Prostate gland (tissue), 2 donors: ENCODE data around the gene DLG2. TPM values are rescaled to one million over a fixed set of nuclear protein-coding genes. Genes with fewer than 3 reads are reported as not detected.

ENCODE experiments used
- DNase-seq: peaks from one replicate; pipeline ENCODE4 v3.0.0-alpha.2; 2019; ENCODE audit warnings: low spot score
- H3K27ac ChIP-seq, 2 donors: fragments of 200-600 bp; sonication (generic); 2 replicates each; pipeline ENCODE4 v1.5.1; 2017 to 2019
- H3K27me3 ChIP-seq: fragments of 200-600 bp; sonication (generic); replicated peaks from 2 replicates; pipeline ENCODE4 v1.5.1; 2019; ENCODE audit not compliant: insufficient read depth
- H3K36me3 ChIP-seq, 2 donors: fragments of 200-600 bp; sonication (generic); 1 replicate in 1 of 2; 2 replicates in 1 of 2; pipeline versions ENCODE4 v1.5.1 to v1.8.1; 2017 to 2019
- H3K4me1 ChIP-seq: fragments of 200-600 bp; sonication (generic); replicated peaks from 2 replicates; pipeline ENCODE4 v1.5.1; 2019
- H3K4me3 ChIP-seq, 2 donors: fragments of 200-600 bp; sonication (generic); 2 replicates each; pipeline ENCODE4 v1.5.1; 2017 to 2019
- H3K9me3 ChIP-seq: fragments of 200-600 bp; sonication (generic); 2 replicates; pipeline ENCODE4 v1.5.1; 2017
- CTCF ChIP-seq, 4 experiments: fragments of 200-600 bp in 2 of 4; fragments of 450-650 bp in 2 of 4; sonication (generic) in 2 of 4; IDR thresholded peaks; 1 replicate in 3 of 4; 2 replicates in 1 of 4; pipeline ENCODE4 v1.5.1; 2016 to 2019; ENCODE audit warnings: antibody characterized with exemption in 4 of 4, mild to moderate bottlenecking in 2 of 4, moderate library complexity in 2 of 4
- POLR2A ChIP-seq: fragments of 450-650 bp; IDR thresholded peaks from one replicate; pipeline ENCODE4 v1.6.1; 2016; ENCODE audit warnings: antibody characterized with exemption, mild to moderate bottlenecking
- POLR2AphosphoS5 ChIP-seq: sonication (generic); formaldehyde crosslinking; IDR thresholded peaks from one replicate; pipeline ENCODE4 v1.6.1; 2017; ENCODE audit warnings: antibody characterized with exemption
- WGBS: methylation state at CpG from one replicate; pipeline ENCODE4 v1.1.5; 2018; 5-methylcytosine and 5-hydroxymethylcytosine counted together
- intact Hi-C: fragments of 100-400 bp; cut with DNase I; formaldehyde crosslinking; loops from one replicate; pipeline ENCODE4 v1.14.2; 2022
- total RNA-seq, 2 donors: library from RNA; depleted of rRNA; stranded (reverse); fragments of >200 nt; gene quantifications; one replicate each; pipeline ENCODE4 v1.1.0, GENCODE V29; 2016

Gene DLG2
- total RNA-seq, 2 donors from 2014 or later = 9.8 to 16.2 TPM

- H3K27me3 ChIP-seq = no peaks in the 10 kb centered on the region
- 27% methylated on average over 1 of the region's 1 CpG for WGBS
- TF ChIP-seq POLR2A (no peak), CTCF (IDR thresholded peaks at IDR 0.05) (no peak), POLR2AphosphoS5 (no peak)
- no peaks in the 10 kb centered on the region for H3K36me3 ChIP-seq
- no peaks in the 10 kb centered on the region for H3K4me1 ChIP-seq
- no peak overlapping the region for H3K27ac ChIP-seq
- no peaks in the 10 kb centered on the region for H3K9me3 ChIP-seq
- intact Hi-C loops = no loop called here
- H3K4me3 ChIP-seq = no peak overlapping the region
- DNase-seq = no peak
Measured at GRCh38 chr11:84819128-84819527, 808.0 kb downstream of the DLG2 start.

DNA sequence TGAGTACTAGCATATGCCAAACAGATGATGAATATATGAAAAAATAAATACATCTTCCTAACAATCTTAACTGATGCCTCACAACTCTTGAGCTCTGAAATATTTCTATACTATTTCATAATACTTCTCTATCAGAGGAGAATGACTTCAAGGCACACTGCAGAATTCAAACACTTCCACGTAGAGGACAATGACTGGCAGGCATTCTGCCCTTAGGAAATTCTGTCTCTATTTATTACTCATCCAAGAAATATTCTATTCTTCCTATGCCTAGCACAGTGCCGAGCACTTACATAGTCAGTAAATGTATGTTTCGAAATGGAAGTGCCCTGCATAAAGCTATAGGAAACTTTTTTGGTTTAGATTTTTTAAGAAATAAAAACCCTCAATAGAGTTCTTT is 809.1 kb downstream of the DLG2 start:
- DNase-seq = no peak
- no peak overlapping the region for H3K4me3 ChIP-seq
- H3K27ac ChIP-seq = no peak overlapping the region
- no peak for TF ChIP-seq POLR2AphosphoS5
- no peak for TF ChIP-seq CTCF (IDR thresholded peaks at IDR 0.05)
- TF ChIP-seq POLR2A = no peak
- whole genome bisulfite sequencing = 41% methylated on average over 3 of the region's 3 CpGs
- intact Hi-C loops = no loop called here
- no peaks in the 10 kb centered on the region for H3K27me3 ChIP-seq
- H3K9me3 ChIP-seq = no peaks in the 10 kb centered on the region
- no peaks in the 10 kb centered on the region for H3K4me1 ChIP-seq
- H3K36me3 ChIP-seq = no peaks in the 10 kb centered on the region

DNA sequence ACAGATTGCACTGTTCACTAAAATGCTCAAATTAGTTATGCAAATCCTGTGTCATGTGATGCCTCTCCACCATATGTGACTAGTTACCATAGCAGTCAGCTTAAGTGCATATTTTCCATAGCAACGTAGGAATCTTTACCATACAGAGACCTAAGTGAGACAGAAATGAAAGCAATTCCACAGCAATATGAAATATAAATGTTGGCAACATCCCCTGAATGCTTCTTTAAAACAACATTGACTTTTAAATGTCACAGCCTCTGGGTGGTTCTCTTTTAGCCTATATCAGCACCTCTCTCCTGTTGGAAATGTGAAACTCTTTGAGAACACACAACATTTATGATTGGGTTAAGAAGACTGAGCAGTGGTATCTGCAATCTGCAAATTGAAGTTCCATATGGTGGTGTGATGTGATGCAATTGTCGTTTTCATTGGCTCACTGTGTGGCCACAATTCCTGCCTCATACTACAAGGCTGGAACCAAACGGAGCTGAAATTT is 814.6 kb downstream of the DLG2 start:
- DNase-seq = no peak
- WGBS = 46% methylated on average over 3 of the region's 3 CpGs
- TF ChIP-seq CTCF (IDR thresholded peaks at IDR 0.05) (no peak), POLR2A (no peak), POLR2AphosphoS5 (no peak)
- Histone ChIP-seq H3K4me1 (no peaks in the 10 kb centered on the region), H3K36me3 (no peaks in the 10 kb centered on the region), H3K27me3 (no peaks in the 10 kb centered on the region), H3K4me3 (no peak overlapping the region), H3K27ac (no peak overlapping the region), H3K9me3 (no peaks in the 10 kb centered on the region)
- intact Hi-C loops = no loop called here

- Histone ChIP-seq H3K4me1 (no peaks in the 10 kb centered on the region), H3K9me3 (no peaks in the 10 kb centered on the region), H3K27me3 (no peaks in the 10 kb centered on the region), H3K36me3 (no peaks in the 10 kb centered on the region), H3K27ac (no peak overlapping the region), H3K4me3 (no peak overlapping the region)
- no peak for DNase-seq
- intact Hi-C loops = no loop called here
- TF ChIP-seq CTCF (IDR thresholded peaks at IDR 0.05) = no peak
- no peak for TF ChIP-seq POLR2A
- TF ChIP-seq POLR2AphosphoS5 = no peak
- 95% methylated on average over 2 of the region's 2 CpGs for whole genome bisulfite sequencing
Measured at GRCh38 chr11:84806354-84806753, 820.8 kb downstream of the DLG2 start.

DNA sequence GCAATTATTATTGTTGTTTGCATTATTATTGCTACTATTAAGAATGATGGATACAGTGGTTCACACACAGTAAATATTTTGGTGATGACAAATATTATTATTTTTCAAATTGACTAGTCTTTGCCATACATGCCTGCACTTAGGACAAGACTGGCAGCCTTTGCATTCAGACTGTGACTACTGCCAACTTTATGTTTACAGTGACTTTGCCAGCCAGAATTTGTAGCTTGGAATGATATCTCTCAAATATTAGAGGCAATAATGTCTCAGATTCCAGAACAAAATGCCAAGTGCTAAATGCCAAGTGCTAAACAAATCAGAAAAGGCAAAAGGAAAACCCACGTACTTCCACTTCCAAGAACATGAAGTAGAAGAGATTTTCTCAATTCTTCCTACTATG is 823.1 kb downstream of the DLG2 start:
- 15% methylated on average over 1 of the region's 1 CpG for WGBS
- DNase-seq = no peak
- no peaks in the 10 kb centered on the region for H3K36me3 ChIP-seq
- no peaks in the 10 kb centered on the region for H3K4me1 ChIP-seq
- H3K27ac ChIP-seq = no peak overlapping the region
- no peak for TF ChIP-seq POLR2AphosphoS5
- TF ChIP-seq CTCF (IDR thresholded peaks at IDR 0.05) = no peak
- no peak for TF ChIP-seq POLR2A
- intact Hi-C loops = no loop called here
- H3K4me3 ChIP-seq = no peak overlapping the region
- no peaks in the 10 kb centered on the region for H3K27me3 ChIP-seq
- no peaks in the 10 kb centered on the region for H3K9me3 ChIP-seq
